OCI-LY3 (cell line): ENCODE data around the gene MAB21L4.

Experiments
- CTCF ChIP-seq: fragments of 200-600, 300-600 bp; sonication (generic); IDR thresholded peaks from 2 replicates; pipeline ENCODE4 v1.5.1; 2014; ENCODE audit warnings: antibody characterized with exemption, low read length, low read depth
- EZH2phosphoT487 ChIP-seq: fragments of 200-600 bp; shearing (Covaris generic); IDR thresholded peaks from 2 replicates; pipeline ENCODE4 v1.6.1; 2018; ENCODE audit warnings: antibody characterized with exemption, mixed run types, low read depth

DNA sequence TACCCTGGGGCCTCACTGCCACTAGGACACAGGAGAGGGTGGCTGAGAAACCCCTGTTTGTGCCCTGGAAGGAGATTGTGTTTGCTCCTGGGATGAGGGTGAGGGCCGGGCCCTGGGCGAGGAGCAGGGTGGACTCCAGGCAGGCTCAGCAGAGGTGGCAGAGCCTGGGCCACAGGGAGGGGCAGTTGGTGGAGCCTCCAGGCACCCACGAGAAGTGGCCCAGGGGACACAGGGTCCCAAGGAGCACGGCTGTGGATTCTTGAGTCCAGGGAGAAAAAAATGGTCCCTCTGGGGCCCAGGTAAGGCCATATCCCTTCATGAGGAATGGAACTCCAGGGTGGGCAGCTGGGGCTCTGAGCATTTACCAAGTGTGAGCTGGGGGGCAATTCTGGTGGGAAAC, 8.3 kb downstream of the MAB21L4 start:
- TF ChIP-seq CTCF, result no peak
- no peak for TF ChIP-seq EZH2phosphoT487
